GM18517 (cell line): ENCODE results near the gene DCHS1.

Experiments
- ATAC-seq: cut with Tn5 transposase; IDR thresholded peaks from one replicate; pipeline ENCODE4 v1.9.1; 2021; ENCODE audit warnings: mild to moderate bottlenecking, moderate library complexity; ENCODE audit not compliant: unreplicated experiment

DCHS1 gene

GRCh38 chr11:6674219-6674597, 18.6 kb upstream of the DCHS1 start:
- no peak for ATAC-seq

GRCh38 chr11:6673523-6674218, 18.1 kb upstream of the DCHS1 start:
- ATAC-seq = no peak

DNA sequence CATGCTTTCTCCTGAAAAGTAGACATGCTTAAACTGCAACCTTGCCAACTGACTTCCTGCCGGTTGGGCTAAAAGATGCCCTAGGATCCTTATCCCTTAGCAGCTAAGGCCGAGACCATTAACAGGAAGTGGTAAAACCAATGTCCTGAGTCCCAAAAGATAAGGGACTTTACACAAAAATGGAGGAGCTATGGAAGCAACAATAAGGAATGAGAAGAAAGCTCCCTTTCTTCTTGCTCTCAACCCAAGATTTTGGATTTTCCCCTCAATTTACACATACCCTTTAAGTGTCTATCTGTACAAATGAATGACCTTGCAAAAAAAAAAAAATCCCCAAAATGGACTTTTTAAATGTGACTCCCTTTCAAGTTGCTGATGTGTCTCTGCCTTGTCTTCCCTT, 16.4 kb upstream of the DCHS1 start:
- no peak for ATAC-seq

- no peak for ATAC-seq
These were observed 14.7 kb upstream of the DCHS1 start for GRCh38 chr11:6670202-6670830.

DNA sequence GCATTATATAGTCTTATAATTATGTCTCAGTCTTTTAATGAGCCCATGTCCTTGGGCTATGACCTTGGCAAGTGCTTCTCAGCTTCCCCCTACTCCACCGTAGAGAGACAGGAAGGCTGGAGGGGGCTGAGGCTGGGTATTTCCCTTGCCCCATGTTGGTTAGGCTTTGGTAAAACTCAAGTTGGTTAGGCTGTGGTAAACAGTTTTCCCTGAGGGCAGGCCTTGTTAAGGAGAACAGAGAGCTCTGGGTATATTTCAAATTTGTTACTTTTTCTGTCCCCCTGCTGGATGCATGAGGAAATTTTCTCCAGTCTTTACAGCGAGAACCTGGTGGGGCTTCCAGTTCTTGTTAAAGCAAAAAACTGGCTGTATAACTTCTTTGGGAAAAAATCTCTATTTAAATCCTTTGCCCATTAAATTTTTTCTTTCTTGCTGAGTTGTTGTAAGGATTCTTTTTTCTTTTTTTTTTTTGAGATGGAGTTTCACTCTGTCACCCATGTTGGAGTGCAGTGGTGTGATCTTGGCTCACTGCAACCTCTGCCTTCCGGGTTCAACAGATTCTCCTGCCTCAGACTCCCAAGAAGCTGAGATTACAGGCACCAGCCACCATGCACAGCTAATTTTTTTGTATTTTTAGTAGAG, 12.2 kb upstream of the DCHS1 start:
- ATAC-seq = peak; percentile 76

DNA sequence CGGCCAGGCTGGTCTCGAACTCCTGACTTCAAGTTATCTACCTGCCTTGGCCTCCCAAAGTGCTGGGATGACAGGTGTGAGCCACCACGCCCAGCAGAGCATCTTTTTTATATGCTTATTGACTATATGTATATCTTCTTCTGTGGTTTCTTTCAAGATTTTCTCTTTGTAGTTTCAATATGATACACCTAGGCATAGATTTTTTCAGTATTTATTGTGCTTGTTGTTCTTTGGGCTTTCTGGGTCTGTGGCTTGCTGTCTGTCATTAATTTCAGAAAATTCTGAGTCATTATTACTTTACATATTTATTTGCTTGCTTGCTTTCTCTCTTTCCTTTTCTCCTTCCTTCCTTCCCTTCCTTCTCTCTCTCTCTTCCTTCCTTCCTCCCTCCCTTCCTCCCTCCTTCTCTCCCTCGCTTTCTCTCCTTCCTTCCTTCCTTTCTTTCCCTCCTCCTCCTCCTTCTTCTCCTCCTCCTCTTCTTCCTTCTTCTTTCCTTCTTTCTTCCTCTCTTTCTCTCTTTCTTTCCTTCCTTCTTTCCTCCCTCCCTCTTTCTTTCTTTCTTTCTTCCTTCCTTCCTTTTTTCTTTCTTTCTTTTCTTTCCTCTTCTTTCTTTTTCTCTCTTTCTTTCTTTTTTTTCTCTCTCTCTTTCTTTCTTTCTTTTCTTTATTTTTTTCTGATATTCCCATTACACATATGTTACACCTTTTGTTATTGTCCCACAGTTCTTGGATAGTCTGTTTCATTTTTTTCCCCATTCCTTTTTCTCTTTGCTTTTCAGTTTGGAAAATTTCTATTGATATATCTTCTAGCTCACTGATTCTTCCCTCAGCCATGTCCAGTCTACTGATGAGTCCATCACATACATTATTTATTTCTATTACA, 10.9 kb upstream of the DCHS1 start:
- no peak for ATAC-seq

GRCh38 chr11:6664551-6664950, 8.9 kb upstream of the DCHS1 start:
- no peak for ATAC-seq

GRCh38 chr11:6663794-6664469, 8.3 kb upstream of the DCHS1 start:
- no peak for ATAC-seq

- no peak for ATAC-seq
These were observed 5.1 kb upstream of the DCHS1 start for GRCh38 chr11:6660712-6661111.

- ATAC-seq = no peak
These were observed 3.0 kb upstream of the DCHS1 start for GRCh38 chr11:6658647-6659046.

- no peak for ATAC-seq
These were observed 1.7 kb upstream of the DCHS1 start for GRCh38 chr11:6657346-6657745.

- ATAC-seq = no peak
These were observed 1.3 kb upstream of the DCHS1 start for GRCh38 chr11:6656936-6657335.

GRCh38 chr11:6656584-6656915, 941 bp upstream of the DCHS1 start:
- ATAC-seq = no peak

- ATAC-seq = no peak
These were observed 404 bp downstream of the DCHS1 start for GRCh38 chr11:6655020-6655789.

- ATAC-seq = no peak
These were observed 1.2 kb downstream of the DCHS1 start for GRCh38 chr11:6654281-6655019.

DNA sequence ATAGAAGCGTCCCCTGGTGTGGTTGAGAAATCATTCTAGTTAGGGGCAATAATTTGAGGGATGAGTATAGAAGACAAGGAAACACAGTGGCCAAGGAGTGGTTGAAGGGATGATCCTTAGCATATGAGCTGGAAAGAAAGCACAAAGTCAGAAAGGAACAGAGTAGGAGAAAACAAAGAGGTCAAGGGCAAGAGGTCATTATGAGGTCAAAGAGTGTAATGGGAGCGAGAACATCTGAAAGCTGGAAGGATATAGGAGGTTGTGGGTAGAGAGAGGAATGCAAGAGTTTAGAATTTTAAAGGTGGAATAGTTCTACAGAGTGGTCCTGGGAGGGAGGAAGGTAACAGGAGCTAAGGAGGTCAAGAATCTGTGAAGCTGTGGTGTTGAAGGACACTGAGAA, 2.0 kb downstream of the DCHS1 start:
- ATAC-seq = no peak

GRCh38 chr11:6653097-6653496, 2.5 kb downstream of the DCHS1 start:
- ATAC-seq = no peak

DNA sequence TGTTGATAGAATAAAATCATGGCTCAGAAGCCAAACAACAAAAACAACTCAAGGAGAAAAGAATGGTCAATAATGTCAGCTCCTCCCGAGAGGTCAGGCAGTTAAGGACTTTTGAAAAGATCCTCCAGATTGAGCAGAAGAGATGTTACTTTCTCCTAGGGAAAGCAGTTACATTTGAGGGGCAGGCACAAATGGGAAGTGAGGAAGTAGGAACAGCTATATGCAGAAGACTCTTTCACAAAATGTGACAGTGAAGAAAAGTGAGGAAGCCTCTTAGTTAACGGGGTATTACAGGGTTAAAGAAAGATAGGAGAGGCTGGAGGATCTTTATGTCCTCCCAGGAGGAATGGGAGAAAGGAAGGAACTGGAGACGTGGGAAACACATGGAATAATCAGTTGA, 3.4 kb downstream of the DCHS1 start:
- no peak for ATAC-seq

DNA sequence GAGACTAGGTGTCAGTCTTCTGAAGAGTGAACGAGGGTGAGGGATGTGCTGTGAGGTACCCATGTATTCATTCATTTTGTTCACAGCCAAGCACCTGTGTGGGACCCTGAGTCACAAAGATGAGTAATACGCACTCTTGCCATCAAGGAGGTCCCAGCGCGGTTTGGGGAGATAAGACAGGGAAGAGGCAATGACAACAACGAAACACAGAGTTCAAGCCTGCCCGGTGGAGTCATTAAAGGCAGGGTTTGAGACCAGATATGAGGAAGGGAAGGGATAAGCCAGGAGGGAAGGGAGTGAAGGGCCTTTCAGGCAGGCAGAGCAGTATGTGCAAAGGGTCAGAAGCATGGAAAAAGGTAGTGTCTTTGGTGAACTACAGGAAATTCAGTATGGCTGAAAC, 4.6 kb downstream of the DCHS1 start:
- no peak for ATAC-seq

DNA sequence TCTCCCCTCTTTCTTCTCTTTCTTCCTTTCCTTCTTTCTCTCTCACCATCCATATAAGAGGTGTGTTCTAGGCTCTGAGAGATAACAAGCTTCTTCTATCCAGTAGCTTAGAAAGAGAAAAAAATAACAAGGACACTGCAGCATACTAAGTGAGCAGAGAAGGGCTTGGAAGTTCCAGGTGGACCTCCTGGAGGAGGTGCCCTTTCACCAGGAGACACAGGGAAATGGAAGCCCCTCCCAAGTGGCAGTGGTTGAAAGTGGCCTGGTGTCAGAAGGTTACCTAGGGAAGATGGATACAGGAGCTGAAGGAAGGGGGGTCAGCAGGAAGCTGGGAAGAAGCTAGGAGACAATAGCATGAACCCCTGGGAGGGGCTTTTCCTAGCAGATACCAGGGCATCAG, 5.5 kb downstream of the DCHS1 start:
- no peak for ATAC-seq
